ENCODE data around the gene VCAN. TPM values are rescaled to one million over a fixed set of nuclear protein-coding genes. Genes with fewer than 3 reads are reported as not detected.

The VCAN gene
- total and polyA plus RNA-seq, 4 donors, result 145 to 610 (median 328) TPM

DNA sequence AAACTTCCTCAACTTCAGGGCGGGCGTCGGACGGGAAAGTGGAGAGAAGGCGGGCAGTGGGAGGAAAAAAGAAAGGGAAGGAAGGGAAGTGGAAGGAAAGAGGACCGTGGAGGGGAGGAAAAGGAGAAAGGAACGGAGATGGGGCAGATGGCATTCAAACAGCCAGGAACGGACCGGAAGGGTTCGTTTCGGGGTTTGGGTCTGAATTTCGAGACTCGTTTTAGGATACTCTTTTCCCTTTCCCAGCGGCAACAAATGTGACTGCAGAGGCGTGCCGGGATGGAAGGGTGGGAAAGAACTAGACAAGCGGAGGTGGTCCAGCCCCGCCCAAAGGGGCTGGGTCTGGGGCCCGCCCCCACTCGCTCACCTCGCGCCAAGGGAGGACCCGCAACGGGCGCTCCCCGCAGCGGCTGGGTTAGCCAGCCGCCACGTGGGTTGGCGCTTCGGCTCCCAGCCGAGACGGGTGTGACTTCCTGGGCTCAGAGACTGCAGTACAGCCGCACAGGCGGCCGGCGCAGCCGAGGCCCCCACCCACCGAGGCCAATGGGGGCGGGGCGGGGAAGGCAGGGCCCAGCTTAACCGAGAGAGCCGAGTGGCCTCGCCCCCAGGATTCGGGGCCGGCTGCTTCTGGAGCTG, 2.7 kb downstream of the VCAN start:
- peak overlapping the region; percentile 96 for H3K27ac ChIP-seq (ENCODE audit: low read depth, low read length)
- H3K4me3 ChIP-seq (ENCODE audit: low read depth, low read length), result peak overlapping the region; percentile 88
- H3K27me3 ChIP-seq (ENCODE audit: control insufficient read depth, insufficient read depth, low read length), result no peaks in the 10 kb centered on the region
- 0% methylated on average over 44 of the region's 46 CpGs for WGBS (ENCODE audit: insufficient coverage)
- H3K36me3 ChIP-seq (ENCODE audit: control insufficient read depth, insufficient read depth, low read length), result no peaks in the 10 kb centered on the region
- H3K4me1 ChIP-seq (ENCODE audit: control insufficient read depth, insufficient read depth, low read length), result peaks cover 33% of the 10 kb centered on the region
- DNase-seq (ENCODE audit: low read depth in 4 of 6, low spot score in 6 of 6), result peak in 5 of 6 donors; percentile 62 to 93 (median 66)
- no peaks in the 10 kb centered on the region for H3K9me3 ChIP-seq (ENCODE audit: control insufficient read depth, insufficient read depth, low read length)

GRCh38 chr5:83474991-83475390, 3.4 kb downstream of the VCAN start:
- no peaks in the 10 kb centered on the region for H3K27me3 ChIP-seq (ENCODE audit: control insufficient read depth, insufficient read depth, low read length)
- peak overlapping the region; percentile 88 for H3K4me3 ChIP-seq (ENCODE audit: low read depth, low read length)
- peak overlapping the region; percentile 96 for H3K27ac ChIP-seq (ENCODE audit: low read depth, low read length)
- WGBS (ENCODE audit: insufficient coverage), result 2% methylated on average over 5 of the region's 8 CpGs
- no peaks in the 10 kb centered on the region for H3K9me3 ChIP-seq (ENCODE audit: control insufficient read depth, insufficient read depth, low read length)
- H3K36me3 ChIP-seq (ENCODE audit: control insufficient read depth, insufficient read depth, low read length), result no peaks in the 10 kb centered on the region
- peaks cover 33% of the 10 kb centered on the region for H3K4me1 ChIP-seq (ENCODE audit: control insufficient read depth, insufficient read depth, low read length)
- DNase-seq (ENCODE audit: low read depth in 4 of 6, low spot score in 6 of 6), result peak in 3 of 6 donors; percentile 35 to 45 (median 38)

DNA sequence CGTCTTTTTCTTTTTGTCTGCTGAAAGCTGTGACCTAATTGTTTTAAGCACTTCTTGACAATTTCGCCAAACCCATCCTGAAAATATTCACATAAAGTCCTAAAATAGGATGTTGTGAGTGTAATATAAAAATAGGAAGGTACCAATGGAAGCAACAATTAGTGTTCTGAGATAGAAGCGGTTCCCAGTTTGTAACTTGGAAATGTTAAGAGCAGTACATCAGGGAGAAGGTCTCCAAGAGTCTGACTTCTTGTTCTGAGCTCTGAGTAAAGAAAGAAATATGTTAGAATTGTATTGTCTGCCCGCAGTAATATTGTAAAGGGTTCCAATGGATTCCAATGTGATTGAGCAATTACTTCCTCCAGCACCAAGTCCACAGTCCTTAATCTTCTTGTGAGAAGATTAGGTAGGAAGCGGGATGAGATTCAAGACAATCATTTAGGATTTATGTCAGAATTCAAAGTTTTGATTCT, 3.9 kb downstream of the VCAN start:
- H3K4me3 ChIP-seq (ENCODE audit: low read depth, low read length), result peak overlapping the region; percentile 88
- no peak for DNase-seq (ENCODE audit: low read depth in 4 of 6, low spot score in 6 of 6)
- peaks cover 33% of the 10 kb centered on the region for H3K4me1 ChIP-seq (ENCODE audit: control insufficient read depth, insufficient read depth, low read length)
- H3K27ac ChIP-seq (ENCODE audit: low read depth, low read length), result peak overlapping the region; percentile 96
- no peaks in the 10 kb centered on the region for H3K36me3 ChIP-seq (ENCODE audit: control insufficient read depth, insufficient read depth, low read length)
- H3K27me3 ChIP-seq (ENCODE audit: control insufficient read depth, insufficient read depth, low read length), result no peaks in the 10 kb centered on the region
- 48% methylated on average over 2 of the region's 5 CpGs for WGBS (ENCODE audit: insufficient coverage)
- H3K9me3 ChIP-seq (ENCODE audit: control insufficient read depth, insufficient read depth, low read length), result no peaks in the 10 kb centered on the region

DNA sequence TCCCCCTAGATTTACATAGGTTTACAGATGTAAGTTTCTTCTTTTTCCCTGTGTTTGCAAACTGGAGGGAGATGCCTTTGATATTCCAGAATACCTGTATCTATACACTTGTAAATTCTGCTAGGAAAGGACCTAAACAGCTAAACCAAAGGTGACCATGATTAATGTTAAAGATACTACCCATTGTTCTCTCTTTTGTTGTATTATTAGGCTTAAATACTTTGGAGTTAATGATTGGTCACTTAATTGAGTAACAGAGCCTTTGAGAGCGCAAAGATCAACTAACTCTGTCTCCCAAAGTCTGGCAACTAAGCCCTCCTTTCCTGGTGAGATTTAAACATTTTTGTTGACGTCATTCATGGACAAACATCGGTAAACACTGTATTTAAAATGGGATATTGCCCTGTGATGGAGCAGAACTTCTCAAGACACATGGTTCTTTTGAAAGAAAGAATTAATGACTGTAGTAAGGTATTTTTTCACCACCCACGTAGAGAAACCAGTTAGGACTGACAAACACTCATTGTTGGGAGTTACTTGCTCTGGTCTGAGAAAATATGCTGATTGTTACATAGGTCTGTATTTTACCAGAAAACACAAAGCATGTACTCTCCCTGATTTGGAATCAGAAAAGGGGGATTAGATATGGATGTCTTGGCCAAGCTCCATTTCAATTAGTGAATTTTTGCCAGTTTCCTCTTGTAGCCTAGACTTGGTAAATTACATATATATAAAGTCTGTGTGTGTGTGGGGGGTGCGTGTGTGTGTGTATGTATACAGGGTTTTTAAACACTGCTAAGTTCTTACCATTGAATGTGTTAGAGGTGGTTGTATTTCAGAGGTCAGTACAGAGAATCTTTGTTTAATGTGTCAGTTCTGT, 4.6 kb downstream of the VCAN start:
- WGBS (ENCODE audit: insufficient coverage), result no CpG with 5 or more reads among the region's 5 CpGs
- H3K9me3 ChIP-seq (ENCODE audit: control insufficient read depth, insufficient read depth, low read length), result no peaks in the 10 kb centered on the region
- DNase-seq (ENCODE audit: low read depth in 4 of 6, low spot score in 6 of 6), result peak in 1 of 6 donors; percentile 18
- H3K4me3 ChIP-seq (ENCODE audit: low read depth, low read length), result peak overlapping the region; percentile 88
- H3K27me3 ChIP-seq (ENCODE audit: control insufficient read depth, insufficient read depth, low read length), result no peaks in the 10 kb centered on the region
- no peaks in the 10 kb centered on the region for H3K36me3 ChIP-seq (ENCODE audit: control insufficient read depth, insufficient read depth, low read length)
- H3K27ac ChIP-seq (ENCODE audit: low read depth, low read length), result peak overlapping the region; percentile 96
- peaks cover 29% of the 10 kb centered on the region for H3K4me1 ChIP-seq (ENCODE audit: control insufficient read depth, insufficient read depth, low read length)

- Histone ChIP-seq H3K27me3 (ENCODE audit: control insufficient read depth, insufficient read depth, low read length) (no peaks in the 10 kb centered on the region), H3K4me3 (ENCODE audit: low read depth, low read length) (no peak overlapping the region), H3K27ac (ENCODE audit: low read depth, low read length) (no peak overlapping the region), H3K4me1 (ENCODE audit: control insufficient read depth, insufficient read depth, low read length) (no peaks in the 10 kb centered on the region), H3K36me3 (ENCODE audit: control insufficient read depth, insufficient read depth, low read length) (no peaks in the 10 kb centered on the region), H3K9me3 (ENCODE audit: control insufficient read depth, insufficient read depth, low read length) (no peaks in the 10 kb centered on the region)
- DNase-seq (ENCODE audit: low read depth in 4 of 6, low spot score in 6 of 6), result no peak
- no CpG with 5 or more reads among the region's 1 CpG for WGBS (ENCODE audit: insufficient coverage)
Measured at GRCh38 chr5:83482961-83483360, 11.4 kb downstream of the VCAN start.

- no peak for DNase-seq (ENCODE audit: low read depth in 4 of 6, low spot score in 6 of 6)
- Histone ChIP-seq H3K27ac (ENCODE audit: low read depth, low read length) (no peak overlapping the region), H3K27me3 (ENCODE audit: control insufficient read depth, insufficient read depth, low read length) (no peaks in the 10 kb centered on the region), H3K36me3 (ENCODE audit: control insufficient read depth, insufficient read depth, low read length) (no peaks in the 10 kb centered on the region), H3K4me1 (ENCODE audit: control insufficient read depth, insufficient read depth, low read length) (no peaks in the 10 kb centered on the region), H3K4me3 (ENCODE audit: low read depth, low read length) (no peak overlapping the region), H3K9me3 (ENCODE audit: control insufficient read depth, insufficient read depth, low read length) (no peaks in the 10 kb centered on the region)
- 96% methylated on average over 1 of the region's 2 CpGs for WGBS (ENCODE audit: insufficient coverage)
Measured at GRCh38 chr5:83484294-83484693, 12.8 kb downstream of the VCAN start.

DNA sequence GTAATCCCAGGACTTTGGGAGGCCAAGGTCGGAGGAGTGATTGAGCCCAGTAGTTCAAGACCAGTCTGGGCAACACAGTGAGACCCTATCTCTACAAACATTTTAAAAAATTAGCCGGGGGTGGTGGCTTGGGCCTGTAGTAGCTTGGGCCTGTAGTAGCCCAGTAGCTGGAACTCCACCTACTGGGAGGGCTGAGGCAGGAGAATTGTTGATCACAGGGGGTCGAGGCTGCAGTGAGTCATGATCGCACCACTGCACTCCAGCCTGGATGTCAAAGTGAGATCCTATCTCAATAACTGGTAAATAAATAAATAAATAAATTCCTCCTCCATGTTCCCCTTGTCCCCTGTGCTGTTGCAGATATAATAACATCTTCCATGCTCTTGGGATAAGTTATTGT, 14.3 kb downstream of the VCAN start:
- WGBS (ENCODE audit: insufficient coverage), result no CpG with 5 or more reads among the region's 4 CpGs
- Histone ChIP-seq H3K27ac (ENCODE audit: low read depth, low read length) (no peak overlapping the region), H3K4me3 (ENCODE audit: low read depth, low read length) (no peak overlapping the region)

GRCh38 chr5:83487155-83487554, 15.6 kb downstream of the VCAN start:
- H3K4me3 ChIP-seq (ENCODE audit: low read depth, low read length), result no peak overlapping the region

More for the DNA sequence above, 14.3 kb downstream of the VCAN start:
- no peaks in the 10 kb centered on the region for H3K9me3 ChIP-seq (ENCODE audit: control insufficient read depth, insufficient read depth, low read length)
- DNase-seq (ENCODE audit: low read depth in 4 of 6, low spot score in 6 of 6), result no peak
- no peaks in the 10 kb centered on the region for H3K27me3 ChIP-seq (ENCODE audit: control insufficient read depth, insufficient read depth, low read length)
- H3K4me1 ChIP-seq (ENCODE audit: control insufficient read depth, insufficient read depth, low read length), result no peaks in the 10 kb centered on the region
- peaks cover 4% of the 10 kb centered on the region for H3K36me3 ChIP-seq (ENCODE audit: control insufficient read depth, insufficient read depth, low read length)

DNA sequence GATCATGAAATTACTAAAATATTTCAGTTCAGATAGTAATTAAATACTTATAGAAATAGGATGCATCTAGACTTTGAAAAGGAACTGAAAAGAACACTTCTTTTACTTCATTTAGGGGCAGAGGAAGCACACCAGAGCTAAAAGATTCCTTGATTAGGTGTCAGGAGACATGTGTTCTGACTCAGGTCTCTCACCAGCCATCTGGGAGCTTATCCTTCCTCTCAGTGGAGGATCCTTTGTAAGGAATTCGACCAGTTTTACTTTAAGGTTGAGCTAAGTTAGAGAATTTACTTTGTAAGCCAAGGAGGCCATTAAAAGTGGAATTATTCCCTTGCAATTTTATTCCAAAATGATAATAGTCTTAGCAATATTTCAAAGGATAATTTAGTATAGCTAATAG, 16.7 kb downstream of the VCAN start:
- DNase-seq (ENCODE audit: low read depth in 4 of 6, low spot score in 6 of 6), result no peak
- WGBS (ENCODE audit: insufficient coverage), result no CpG with 5 or more reads among the region's 1 CpG
- Histone ChIP-seq H3K27ac (ENCODE audit: low read depth, low read length) (no peak overlapping the region), H3K36me3 (ENCODE audit: control insufficient read depth, insufficient read depth, low read length) (peaks cover 4% of the 10 kb centered on the region), H3K4me3 (ENCODE audit: low read depth, low read length) (no peak overlapping the region), H3K4me1 (ENCODE audit: control insufficient read depth, insufficient read depth, low read length) (no peaks in the 10 kb centered on the region), H3K27me3 (ENCODE audit: control insufficient read depth, insufficient read depth, low read length) (no peaks in the 10 kb centered on the region), H3K9me3 (ENCODE audit: control insufficient read depth, insufficient read depth, low read length) (no peaks in the 10 kb centered on the region)

More at GRCh38 chr5:83487155-83487554, 15.6 kb downstream of the VCAN start:
- H3K36me3 ChIP-seq (ENCODE audit: control insufficient read depth, insufficient read depth, low read length), result peaks cover 4% of the 10 kb centered on the region
- no CpG with 5 or more reads among the region's 1 CpG for WGBS (ENCODE audit: insufficient coverage)
- H3K4me1 ChIP-seq (ENCODE audit: control insufficient read depth, insufficient read depth, low read length), result no peaks in the 10 kb centered on the region
- no peak overlapping the region for H3K27ac ChIP-seq (ENCODE audit: low read depth, low read length)
- no peaks in the 10 kb centered on the region for H3K27me3 ChIP-seq (ENCODE audit: control insufficient read depth, insufficient read depth, low read length)
- peak in 1 of 6 donors; percentile 24 for DNase-seq (ENCODE audit: low read depth in 4 of 6, low spot score in 6 of 6)
- H3K9me3 ChIP-seq (ENCODE audit: control insufficient read depth, insufficient read depth, low read length), result no peaks in the 10 kb centered on the region

Data from spinal cord (tissue), 10 donors.